SW480 (cell line): Measurements from ENCODE around the gene SLC22A23.

Source experiments
- DNase-seq: peaks from one replicate; pipeline ENCODE4 v3.0.0-alpha.2; 2016; ENCODE audit warnings: low spot score

SLC22A23 gene

DNA sequence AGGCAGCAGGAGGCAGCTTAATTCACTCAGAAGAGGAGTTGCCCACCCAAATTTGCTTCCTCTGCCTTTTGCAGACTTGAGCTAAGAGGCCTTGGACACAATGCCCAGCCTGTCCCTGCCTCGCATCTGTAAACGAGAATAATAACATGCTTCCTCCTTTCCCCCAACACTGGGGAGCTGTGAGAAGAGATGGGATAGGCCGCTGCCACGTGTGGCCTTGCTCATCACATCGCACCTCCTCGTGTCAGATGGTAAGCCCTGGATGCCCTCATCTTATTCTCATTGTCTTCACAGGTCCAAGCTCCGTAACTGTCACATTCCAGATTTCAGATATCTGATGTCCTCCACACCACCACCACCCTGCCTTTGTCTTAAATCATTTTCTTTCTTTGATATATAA lies 216.3 kb downstream of the SLC22A23 start:
- no peak for DNase-seq

DNA sequence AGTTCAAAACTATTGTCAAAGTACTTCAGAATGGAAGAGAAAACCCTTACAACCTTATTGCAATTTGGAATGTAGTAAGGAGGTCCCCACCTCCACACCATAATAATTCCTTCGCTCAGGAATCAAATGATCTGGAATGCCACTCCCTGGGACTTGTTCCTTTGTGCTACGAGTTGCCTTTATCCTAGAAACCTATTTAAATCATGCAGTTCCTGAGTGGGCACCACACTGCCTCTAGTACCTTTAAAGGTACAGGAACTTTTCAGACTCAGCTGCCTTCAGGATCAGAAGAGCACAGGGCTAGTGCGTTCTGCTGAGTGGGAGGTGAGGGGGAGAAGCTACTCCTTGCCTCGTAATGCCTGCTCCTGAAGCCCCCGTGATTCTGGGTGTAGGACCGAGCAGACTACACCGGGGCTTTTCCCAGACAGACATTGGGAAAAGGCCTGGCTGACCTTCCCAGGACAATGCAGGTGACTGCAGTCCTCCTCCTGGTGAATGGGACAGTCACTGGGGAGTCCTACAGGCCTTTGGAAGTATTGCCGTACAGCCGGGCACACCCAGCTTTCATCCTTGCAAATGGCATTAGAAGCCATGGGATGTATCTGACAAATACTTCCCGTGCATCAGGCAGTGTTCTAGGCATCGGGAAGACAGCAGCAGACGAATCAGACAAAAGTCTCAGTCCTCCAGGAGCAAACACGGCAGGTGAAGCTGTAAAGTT lies 217.6 kb downstream of the SLC22A23 start:
- peak; percentile 46 for DNase-seq

DNA sequence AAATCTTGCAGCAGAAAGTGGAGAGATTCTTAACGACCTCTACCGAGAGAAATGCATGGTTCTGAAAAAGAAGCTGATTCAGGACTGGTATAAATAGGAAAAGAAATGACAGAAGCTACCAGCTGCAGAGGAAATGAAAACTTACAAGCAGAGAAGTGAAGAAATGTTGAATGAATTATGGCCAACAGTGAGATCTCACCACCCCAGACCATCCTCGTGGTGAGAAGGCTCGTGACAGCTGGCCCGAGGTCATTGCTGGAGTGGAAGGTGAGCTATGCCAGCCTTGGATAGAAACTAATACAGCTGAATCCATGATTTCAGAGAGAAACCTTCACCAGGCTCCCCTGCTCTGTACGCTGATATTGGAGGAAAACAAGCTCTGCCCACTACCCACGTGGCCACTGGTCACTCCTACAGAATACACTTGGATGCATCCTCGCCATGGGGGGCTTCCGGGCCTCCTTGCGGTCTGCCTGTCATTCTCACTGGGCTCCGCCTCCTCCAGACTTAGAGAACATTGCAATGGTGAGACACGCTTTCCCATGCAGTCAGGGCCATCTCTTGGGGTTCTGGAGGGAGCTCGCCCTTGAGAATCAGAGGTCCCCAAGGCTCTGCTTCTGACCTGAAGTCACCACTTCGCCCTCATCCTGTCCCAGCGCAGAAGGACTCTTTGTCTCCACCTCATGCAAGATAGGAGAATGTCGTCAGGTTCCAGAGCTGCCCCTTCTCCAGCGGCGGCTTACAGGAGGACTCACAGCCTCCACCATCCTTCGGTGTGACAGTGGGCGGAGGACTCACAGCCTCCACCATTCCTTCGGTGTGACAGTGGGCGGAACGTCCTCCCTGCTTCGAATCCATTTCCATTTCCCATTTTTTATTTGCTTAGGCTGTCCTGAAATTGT lies 218.8 kb downstream of the SLC22A23 start:
- DNase-seq: no peak

GRCh38 chr6:3236005-3236404 lies 220.8 kb downstream of the SLC22A23 start:
- no peak for DNase-seq

DNA sequence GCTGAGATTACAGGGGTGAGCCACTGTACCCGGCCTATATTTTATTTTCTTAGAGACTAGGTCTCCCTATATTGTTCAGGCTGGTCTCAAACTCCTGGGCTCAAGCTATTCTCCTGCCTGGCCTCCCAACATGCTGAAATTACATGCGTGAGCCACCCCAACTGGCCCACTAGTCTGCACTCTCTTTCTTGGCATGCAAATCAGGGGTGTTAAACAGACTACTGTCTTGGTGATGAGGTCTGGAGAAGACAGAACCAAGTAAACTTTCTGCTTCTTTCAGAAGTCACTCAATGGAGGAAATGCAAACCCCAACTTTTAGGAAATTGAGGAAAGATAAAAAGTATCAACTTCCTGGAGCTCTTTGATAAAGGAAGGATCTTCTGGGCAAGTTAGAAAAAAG lies 221.4 kb downstream of the SLC22A23 start:
- no peak for DNase-seq

DNA sequence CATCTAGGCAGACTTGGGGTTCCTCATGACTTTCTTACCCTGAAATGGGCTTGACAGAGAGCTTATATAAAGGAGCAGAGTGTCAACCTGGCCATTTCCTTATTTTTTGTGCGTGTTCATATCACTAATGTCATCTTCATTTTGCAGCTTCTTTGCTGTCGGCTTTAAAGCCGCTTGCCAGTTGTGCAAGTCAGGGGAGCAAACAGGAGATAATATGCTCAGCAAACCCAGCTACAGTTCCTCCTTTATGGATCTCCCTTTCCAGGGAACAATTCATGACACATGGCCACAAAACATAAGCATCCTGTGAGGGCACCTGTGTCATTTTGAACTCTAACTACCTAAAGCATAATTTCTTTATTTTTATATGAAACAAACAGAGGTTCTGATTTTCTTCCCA lies 222.9 kb downstream of the SLC22A23 start:
- no peak for DNase-seq

DNA sequence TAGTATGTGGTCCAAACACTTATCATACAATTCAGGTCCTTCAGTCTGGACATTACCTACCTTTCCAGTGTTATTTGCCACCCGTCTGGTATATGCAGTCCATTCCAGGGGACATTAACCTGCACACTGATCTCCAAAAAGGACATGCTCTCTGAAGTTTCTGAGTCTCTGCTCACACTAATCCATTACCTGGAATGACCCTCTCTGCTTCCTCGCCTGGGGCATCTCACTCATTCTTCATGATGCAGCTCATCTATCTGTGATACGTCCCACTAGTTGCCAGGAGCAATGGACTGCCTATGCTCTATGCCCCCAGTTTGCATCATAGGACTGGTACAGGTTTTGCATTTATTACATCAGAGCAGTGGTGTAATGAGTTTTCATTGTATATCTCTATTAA lies 223.5 kb downstream of the SLC22A23 start:
- no peak for DNase-seq

DNA sequence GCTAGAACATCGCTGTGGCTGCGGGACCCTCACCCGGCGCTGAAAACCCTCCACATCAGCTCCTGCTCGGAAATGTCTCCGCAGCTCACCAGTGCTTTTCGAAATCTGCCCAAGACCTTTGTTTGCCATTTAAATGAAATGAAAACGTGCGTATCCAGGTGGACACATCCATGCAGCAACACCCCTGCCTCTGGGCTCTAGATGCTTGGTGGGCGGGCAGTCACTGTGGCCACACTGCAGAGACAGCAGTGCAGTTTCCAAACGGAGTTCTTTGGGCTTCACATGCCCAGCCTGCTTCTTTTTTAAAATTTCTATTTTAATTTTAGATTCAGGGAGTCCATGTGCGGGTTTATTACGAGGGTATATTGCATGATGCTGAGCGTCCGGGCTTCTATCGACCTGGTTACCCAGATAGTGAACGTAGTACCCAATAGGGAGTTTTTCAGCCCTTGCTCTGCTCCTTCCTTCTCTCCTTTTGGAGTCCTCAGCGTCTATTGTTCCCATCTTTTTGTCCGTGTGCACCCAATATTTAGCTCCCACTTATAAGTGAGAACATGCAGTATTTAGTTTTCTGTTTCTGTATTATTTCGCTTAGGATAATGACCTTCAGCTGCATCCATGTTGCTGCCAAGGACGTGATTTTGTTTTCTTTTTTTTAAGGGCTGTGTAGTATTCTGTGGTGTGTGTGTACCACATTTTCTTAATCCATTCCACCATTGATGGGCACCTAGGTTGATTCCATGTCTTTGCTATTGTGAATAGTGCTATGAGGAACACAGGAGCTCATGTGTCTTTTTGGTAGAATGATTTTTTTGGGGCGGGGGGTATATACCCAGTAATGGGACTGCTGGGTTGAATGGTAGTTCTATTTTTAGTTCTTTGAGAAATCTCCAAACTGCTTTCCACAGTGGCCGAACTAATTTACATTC lies 224.6 kb downstream of the SLC22A23 start:
- no peak for DNase-seq

DNA sequence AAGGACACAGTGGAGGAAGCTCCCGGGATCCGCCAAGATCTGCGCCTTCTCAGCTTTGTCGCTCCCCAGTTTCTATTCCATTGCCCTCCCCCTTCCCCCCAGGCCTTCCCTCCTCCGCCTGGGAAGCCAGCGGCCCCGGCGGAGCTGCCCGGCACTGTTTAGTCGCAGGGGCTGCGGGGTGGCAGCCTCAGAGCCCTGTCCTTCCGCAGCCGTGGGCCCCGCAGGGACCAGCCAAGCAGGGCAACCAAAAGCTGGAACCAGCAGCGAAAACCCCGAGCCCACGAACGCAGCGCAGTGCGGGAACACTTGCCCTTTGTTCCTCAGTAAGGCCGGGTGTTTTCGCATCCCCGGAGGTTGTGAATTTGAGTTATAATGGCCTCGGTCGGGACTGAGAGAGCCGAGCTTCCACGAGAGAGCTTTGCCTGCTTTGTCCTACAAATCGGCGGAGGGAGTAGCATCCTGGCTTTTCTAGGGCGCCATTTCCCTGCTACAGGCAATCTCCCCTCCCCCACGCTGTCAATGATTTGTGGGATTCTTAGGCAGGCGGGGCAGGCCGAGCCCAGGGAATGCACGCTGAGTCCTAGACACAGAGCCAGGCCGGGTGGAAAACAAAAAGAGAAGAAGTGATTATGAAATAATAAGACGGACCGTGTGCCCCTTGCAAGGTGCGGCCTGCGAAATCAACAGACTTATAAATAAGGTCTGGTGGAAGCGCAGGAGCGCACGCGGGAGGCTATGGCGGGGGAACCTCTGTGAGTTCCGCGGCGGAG lies 225.4 kb downstream of the SLC22A23 start:
- peak; percentile 85 for DNase-seq

DNA sequence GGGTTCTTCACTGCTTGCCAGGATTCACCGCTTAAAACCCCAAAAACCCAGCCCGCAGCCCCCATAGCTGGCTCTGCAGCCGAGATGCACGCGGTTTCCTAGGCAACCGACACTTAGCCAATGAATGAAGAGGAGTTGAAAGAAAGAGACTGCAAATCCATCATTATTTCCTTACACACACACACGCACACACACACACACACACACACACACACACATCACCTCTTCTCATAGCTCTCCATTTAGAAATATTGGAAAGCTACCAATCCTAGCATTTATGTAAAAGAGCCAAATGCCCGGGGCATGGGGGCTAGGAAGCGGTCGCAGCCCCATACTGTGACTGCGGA lies 226.0 kb downstream of the SLC22A23 start:
- DNase-seq: peak; percentile 36

DNA sequence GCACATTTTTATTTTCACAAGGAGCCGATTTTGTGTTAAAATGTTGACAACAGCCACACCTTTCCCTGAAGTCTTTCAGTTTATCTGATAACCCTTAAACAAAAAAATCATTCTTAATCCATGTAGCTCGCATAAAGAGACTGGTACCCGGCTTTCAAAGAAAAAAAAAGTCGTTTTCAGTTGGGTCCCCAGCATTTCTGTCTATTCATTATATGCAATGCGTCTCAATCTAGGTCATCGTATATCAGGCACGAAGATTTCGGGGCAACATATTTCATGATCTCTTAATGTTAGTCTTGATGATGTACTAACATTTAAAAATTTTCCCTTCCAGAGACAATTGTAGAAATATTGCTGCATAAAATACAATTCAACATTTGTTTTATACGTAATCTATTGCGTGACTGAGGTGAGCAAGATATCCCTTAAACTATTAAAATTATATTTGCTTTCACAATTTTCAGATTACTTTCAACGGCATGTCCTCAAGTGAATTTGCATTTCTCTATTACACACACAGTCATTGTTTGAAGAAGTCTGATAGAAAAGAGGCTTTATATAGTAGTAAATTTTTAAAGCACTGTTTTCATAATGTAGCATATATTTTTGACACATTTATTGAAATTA lies 226.5 kb downstream of the SLC22A23 start:
- no peak for DNase-seq

DNA sequence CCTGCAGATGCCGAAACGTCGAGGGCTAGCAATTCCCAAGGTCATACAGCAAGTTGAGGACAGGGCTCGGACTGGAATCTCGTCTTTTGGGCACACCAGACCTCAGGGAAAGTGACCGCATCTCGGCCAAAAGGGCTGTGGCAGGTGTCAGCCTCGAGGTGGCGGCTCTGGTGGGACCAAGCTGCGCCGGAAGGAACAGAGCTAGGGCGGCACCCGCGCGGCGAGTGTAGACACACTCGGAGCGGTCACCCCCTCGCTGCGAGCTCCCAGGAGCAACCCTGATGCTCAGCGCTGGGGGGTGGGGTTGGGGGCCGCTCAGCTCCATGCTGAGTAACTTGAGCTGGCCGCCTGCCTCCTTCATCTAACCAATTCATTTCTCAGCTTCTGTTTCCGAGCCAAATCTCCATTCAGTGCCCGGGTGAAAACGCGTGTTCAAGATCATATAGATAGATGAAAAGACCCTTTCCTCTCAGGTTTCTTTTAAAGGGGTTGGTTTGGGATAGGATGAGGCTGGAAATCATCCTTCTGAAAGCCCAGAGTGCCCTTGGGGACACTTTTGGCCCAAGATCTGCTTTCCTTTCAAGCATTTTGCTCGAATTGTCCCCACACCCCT lies 227.2 kb downstream of the SLC22A23 start:
- DNase-seq: no peak

GRCh38 chr6:3228771-3229565 lies 227.9 kb downstream of the SLC22A23 start:
- peak; percentile 59 for DNase-seq

- DNase-seq: peak; percentile 87
These were observed 228.7 kb downstream of the SLC22A23 start for GRCh38 chr6:3228046-3228671.

GRCh38 chr6:3227363-3228045 lies 229.3 kb downstream of the SLC22A23 start, which contains the start of gene TUBB2B:
Gene TUBB2B, minus strand, starts transcription at chr6:3227653. Its CDS starts 110 bp downstream, at chr6:3227543.
- DNase-seq: peak; percentile 85

DNA sequence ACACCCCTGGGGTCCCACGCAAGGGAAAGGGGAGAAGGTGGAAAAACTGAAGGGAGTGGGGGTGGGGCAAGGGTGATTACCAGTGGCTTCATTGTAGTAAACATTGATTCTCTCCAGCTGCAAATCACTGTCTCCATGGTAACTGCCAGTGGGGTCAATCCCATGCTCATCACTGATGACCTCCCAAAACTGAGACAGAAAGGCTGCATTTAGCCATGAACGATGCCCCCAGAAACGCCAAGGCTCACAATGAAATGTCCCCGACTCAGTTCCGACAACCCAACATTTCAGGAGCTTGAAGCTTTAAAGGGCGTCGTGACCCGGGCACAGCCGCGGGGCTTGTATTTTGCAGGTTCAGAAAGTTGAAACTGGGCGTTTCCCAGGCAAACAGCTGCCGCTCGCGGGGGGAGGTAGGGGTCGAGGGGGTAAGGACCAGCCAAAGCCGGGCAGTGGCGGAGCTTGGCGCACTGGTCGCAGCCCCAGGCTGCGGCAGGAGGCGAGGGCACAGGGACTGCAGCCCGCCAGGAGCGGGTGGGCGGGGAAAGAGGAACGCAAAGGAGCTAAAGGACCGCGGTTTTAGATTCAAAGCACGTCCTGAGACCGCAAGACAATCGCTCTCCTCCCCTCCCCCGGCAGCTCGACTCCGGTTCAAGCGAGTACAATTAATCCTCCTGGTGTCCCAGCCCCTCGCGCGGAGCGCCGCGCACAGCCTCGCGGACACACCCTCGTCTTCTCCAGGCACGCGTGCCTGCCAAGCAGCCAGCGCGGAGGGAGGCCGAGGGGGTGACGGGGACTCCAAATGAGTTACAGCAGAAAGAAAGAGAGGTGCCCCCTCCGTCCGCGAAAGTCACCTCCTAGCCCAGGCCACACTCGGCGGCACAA lies 230.1 kb downstream of the SLC22A23 start:
- peak; percentile 48 for DNase-seq

DNA sequence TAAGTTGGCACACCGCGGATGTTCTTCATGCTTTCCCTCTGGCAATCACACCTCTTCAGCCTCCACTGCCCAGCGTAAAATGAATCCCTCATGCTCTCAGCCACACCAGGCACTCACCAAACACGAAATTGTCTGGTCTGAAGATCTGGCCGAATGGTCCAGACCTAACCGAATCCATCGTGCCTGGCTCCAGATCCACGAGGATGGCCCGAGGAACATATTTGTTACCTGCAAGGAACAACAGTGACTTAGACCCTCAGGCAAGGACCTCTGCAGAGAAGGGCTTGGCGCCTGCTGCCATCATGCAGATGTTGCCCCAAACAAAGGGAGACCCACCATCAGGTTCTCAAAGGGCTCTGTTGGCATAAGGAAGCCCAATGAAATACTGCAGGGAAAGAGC lies 230.8 kb downstream of the SLC22A23 start:
- no peak for DNase-seq
